OCI-LY1 (cell line): ENCODE results near the gene PRAMEF1.

Experiments
- EZH2 ChIP-seq: fragments of 200-600 bp; sonication (generic), shearing (Covaris generic); IDR thresholded peaks from 2 replicates; pipeline ENCODE4 v1.8.0; 2017; ENCODE audit warnings: borderline replicate concordance, mixed run types, mild to moderate bottlenecking, antibody characterized with exemption, low read length, moderate library complexity, mixed read lengths
- TF ChIP-seq, protein P1 (sequence below): fragments of 200-600 bp; sonication (generic), shearing (Covaris generic); IDR thresholded peaks from 2 replicates; pipeline ENCODE4 v1.5.1; 2017; ENCODE audit warnings: mild to moderate bottlenecking, antibody characterized with exemption, low read length, moderate library complexity, mixed read lengths

DNA sequence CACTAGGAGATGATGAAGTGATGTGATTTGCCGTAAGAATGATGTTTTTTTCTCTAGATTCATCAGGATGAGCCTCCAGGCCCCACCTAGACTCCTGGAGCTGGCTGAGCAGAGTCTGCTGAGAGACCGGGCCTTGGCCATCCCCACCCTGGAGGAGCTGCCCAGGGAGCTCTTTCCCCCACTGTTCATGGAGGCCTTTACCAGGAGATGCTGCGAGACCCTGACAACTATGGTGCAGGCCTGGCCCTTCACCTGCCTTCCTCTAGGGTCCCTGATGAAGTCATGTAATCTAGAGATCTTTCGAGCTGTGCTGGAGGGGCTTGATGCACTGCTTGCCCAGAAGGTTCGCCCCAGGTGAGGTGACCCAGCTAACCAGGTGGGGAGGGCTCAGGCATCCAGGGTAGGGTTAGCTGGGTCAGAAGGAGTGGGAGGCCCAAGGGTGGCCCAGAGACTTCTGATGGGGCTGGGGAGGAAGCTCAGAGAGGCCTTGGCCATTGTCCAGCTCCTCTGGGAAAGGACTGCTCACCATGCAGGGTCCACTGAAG, 16.3 kb upstream of the PRAMEF1 start:
- TF ChIP-seq, protein P1, sequence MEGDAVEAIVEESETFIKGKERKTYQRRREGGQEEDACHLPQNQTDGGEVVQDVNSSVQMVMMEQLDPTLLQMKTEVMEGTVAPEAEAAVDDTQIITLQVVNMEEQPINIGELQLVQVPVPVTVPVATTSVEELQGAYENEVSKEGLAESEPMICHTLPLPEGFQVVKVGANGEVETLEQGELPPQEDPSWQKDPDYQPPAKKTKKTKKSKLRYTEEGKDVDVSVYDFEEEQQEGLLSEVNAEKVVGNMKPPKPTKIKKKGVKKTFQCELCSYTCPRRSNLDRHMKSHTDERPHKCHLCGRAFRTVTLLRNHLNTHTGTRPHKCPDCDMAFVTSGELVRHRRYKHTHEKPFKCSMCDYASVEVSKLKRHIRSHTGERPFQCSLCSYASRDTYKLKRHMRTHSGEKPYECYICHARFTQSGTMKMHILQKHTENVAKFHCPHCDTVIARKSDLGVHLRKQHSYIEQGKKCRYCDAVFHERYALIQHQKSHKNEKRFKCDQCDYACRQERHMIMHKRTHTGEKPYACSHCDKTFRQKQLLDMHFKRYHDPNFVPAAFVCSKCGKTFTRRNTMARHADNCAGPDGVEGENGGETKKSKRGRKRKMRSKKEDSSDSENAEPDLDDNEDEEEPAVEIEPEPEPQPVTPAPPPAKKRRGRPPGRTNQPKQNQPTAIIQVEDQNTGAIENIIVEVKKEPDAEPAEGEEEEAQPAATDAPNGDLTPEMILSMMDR: no peak
- TF ChIP-seq EZH2: no peak
